ENCODE data around the gene ZNHIT2.
A peak's percentile ranks its signal among the peaks of the same experiment; 100 is the strongest.

The ZNHIT2 gene

DNA sequence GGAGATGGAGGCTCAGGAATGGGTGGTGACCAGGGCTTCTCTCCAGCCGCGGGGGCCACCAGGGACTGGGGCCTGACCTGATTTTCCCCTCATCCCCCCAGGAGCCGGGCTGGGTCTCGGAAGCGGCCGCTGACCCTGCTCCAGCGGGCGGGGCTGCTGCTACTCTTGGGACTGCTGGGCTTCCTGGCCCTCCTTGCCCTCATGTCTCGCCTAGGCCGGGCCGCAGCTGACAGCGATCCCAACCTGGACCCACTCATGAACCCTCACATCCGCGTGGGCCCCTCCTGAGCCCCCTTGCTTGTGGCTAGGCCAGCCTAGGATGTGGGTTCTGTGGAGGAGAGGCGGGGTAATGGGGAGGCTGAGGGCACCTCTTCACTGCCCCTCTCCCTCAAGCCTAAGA is 29.7 kb downstream of the ZNHIT2 start:
- H3K9me3 ChIP-seq (ENCODE audit: severe bottlenecking), result no peaks in the 10 kb centered on the region
- H3K4me3 ChIP-seq (ENCODE audit: severe bottlenecking), result no peak overlapping the region
- DNase-seq (ENCODE audit: low spot score) (no peak), ATAC-seq (ENCODE audit: low read depth) (no peak)
- H3K4me1 ChIP-seq (ENCODE audit: insufficient read depth, poor library complexity, severe bottlenecking), result peaks cover 8% of the 10 kb centered on the region
- TF ChIP-seq, protein P1, sequence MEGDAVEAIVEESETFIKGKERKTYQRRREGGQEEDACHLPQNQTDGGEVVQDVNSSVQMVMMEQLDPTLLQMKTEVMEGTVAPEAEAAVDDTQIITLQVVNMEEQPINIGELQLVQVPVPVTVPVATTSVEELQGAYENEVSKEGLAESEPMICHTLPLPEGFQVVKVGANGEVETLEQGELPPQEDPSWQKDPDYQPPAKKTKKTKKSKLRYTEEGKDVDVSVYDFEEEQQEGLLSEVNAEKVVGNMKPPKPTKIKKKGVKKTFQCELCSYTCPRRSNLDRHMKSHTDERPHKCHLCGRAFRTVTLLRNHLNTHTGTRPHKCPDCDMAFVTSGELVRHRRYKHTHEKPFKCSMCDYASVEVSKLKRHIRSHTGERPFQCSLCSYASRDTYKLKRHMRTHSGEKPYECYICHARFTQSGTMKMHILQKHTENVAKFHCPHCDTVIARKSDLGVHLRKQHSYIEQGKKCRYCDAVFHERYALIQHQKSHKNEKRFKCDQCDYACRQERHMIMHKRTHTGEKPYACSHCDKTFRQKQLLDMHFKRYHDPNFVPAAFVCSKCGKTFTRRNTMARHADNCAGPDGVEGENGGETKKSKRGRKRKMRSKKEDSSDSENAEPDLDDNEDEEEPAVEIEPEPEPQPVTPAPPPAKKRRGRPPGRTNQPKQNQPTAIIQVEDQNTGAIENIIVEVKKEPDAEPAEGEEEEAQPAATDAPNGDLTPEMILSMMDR (IDR thresholded peaks at IDR 0.05; ENCODE audit: poor library complexity, severe bottlenecking), result no peak
- no peak overlapping the region for H3K27ac ChIP-seq (ENCODE audit: poor library complexity, severe bottlenecking)
- peaks cover 27% of the 10 kb centered on the region for H3K36me3 ChIP-seq (ENCODE audit: low read depth)
- no peaks in the 10 kb centered on the region for H3K27me3 ChIP-seq (ENCODE audit: insufficient read depth, poor library complexity, severe bottlenecking)

- H3K36me3 ChIP-seq (ENCODE audit: low read depth), result peaks cover 33% of the 10 kb centered on the region
- H3K4me3 ChIP-seq (ENCODE audit: severe bottlenecking), result no peak overlapping the region
- ATAC-seq (ENCODE audit: low read depth) (no peak), DNase-seq (ENCODE audit: low spot score) (no peak)
- H3K4me1 ChIP-seq (ENCODE audit: insufficient read depth, poor library complexity, severe bottlenecking), result peaks cover 13% of the 10 kb centered on the region
- H3K27me3 ChIP-seq (ENCODE audit: insufficient read depth, poor library complexity, severe bottlenecking), result no peaks in the 10 kb centered on the region
- TF ChIP-seq, protein P1 (IDR thresholded peaks at IDR 0.05; ENCODE audit: poor library complexity, severe bottlenecking), result no peak
- no peak overlapping the region for H3K27ac ChIP-seq (ENCODE audit: poor library complexity, severe bottlenecking)
- H3K9me3 ChIP-seq (ENCODE audit: severe bottlenecking), result no peaks in the 10 kb centered on the region
Observed at GRCh38 chr11:65087216-65087615, 30.3 kb downstream of the ZNHIT2 start.

GRCh38 chr11:65086809-65087208 is 30.7 kb downstream of the ZNHIT2 start:
- ATAC-seq (ENCODE audit: low read depth), result no peak
- TF ChIP-seq, protein P1 (IDR thresholded peaks at IDR 0.05; ENCODE audit: poor library complexity, severe bottlenecking), result no peak
- Histone ChIP-seq H3K36me3 (ENCODE audit: low read depth) (peaks cover 37% of the 10 kb centered on the region), H3K4me1 (ENCODE audit: insufficient read depth, poor library complexity, severe bottlenecking) (peaks cover 13% of the 10 kb centered on the region), H3K9me3 (ENCODE audit: severe bottlenecking) (no peaks in the 10 kb centered on the region), H3K27me3 (ENCODE audit: insufficient read depth, poor library complexity, severe bottlenecking) (no peaks in the 10 kb centered on the region), H3K4me3 (ENCODE audit: severe bottlenecking) (no peak overlapping the region), H3K27ac (ENCODE audit: poor library complexity, severe bottlenecking) (no peak overlapping the region)
- no peak for DNase-seq (ENCODE audit: low spot score)

- Histone ChIP-seq H3K27me3 (ENCODE audit: insufficient read depth, poor library complexity, severe bottlenecking) (no peaks in the 10 kb centered on the region), H3K4me3 (ENCODE audit: severe bottlenecking) (no peak overlapping the region), H3K36me3 (ENCODE audit: low read depth) (peaks cover 49% of the 10 kb centered on the region), H3K27ac (ENCODE audit: poor library complexity, severe bottlenecking) (no peak overlapping the region), H3K9me3 (ENCODE audit: severe bottlenecking) (no peaks in the 10 kb centered on the region), H3K4me1 (ENCODE audit: insufficient read depth, poor library complexity, severe bottlenecking) (peaks cover 13% of the 10 kb centered on the region)
- TF ChIP-seq, protein P1 (IDR thresholded peaks at IDR 0.05; ENCODE audit: poor library complexity, severe bottlenecking), result no peak
- DNase-seq (ENCODE audit: low spot score), result no peak
- ATAC-seq (ENCODE audit: low read depth), result no peak
Observed at GRCh38 chr11:65085446-65085845, 32.1 kb downstream of the ZNHIT2 start.

- H3K36me3 ChIP-seq (ENCODE audit: low read depth), result peaks cover 55% of the 10 kb centered on the region
- H3K27ac ChIP-seq (ENCODE audit: poor library complexity, severe bottlenecking), result peak overlapping the region; percentile 65
- peaks cover 13% of the 10 kb centered on the region for H3K4me1 ChIP-seq (ENCODE audit: insufficient read depth, poor library complexity, severe bottlenecking)
- peak; percentile 3; the same call in 1 of the 3 replicates for ATAC-seq (ENCODE audit: low read depth)
- H3K4me3 ChIP-seq (ENCODE audit: severe bottlenecking), result peak overlapping the region; percentile 78
- TF ChIP-seq, protein P1 (IDR thresholded peaks at IDR 0.05; ENCODE audit: poor library complexity, severe bottlenecking), result no peak
- DNase-seq (ENCODE audit: low spot score), result no peak
- H3K9me3 ChIP-seq (ENCODE audit: severe bottlenecking), result no peaks in the 10 kb centered on the region
- H3K27me3 ChIP-seq (ENCODE audit: insufficient read depth, poor library complexity, severe bottlenecking), result no peaks in the 10 kb centered on the region
Observed at GRCh38 chr11:65084598-65085375, 32.7 kb downstream of the ZNHIT2 start.
